BE2C (cell line): ENCODE measurements around the gene RNF39. TPM values are rescaled to one million over a fixed set of nuclear protein-coding genes. Genes with fewer than 3 reads are reported as not detected.
"Not testable (repeated sequence)": the region's sequence is repeated elsewhere in the genome, so short reads cannot be mapped to it uniquely, and the experiment has no call there.

ENCODE experiments used
- DNase-seq: peaks from one replicate; pipeline ENCODE4 v3.0.0-alpha.2; 2020
- H3K27me3 ChIP-seq: fragments of 250-450 bp; sonication (Bioruptor Pico); 2 replicates; pipeline ENCODE4 v1.5.1; 2020; ENCODE audit warnings: mild to moderate bottlenecking
- H3K36me3 ChIP-seq: fragments of 250-450 bp; sonication (Bioruptor Pico); 2 replicates; pipeline ENCODE4 v1.5.1; 2020; ENCODE audit warnings: mild to moderate bottlenecking
- H3K4me1 ChIP-seq: fragments of 250-450 bp; sonication (Bioruptor Pico); 2 replicates; pipeline ENCODE4 v1.5.1; 2020
- H3K4me3 ChIP-seq: 2 replicates; pipeline ENCODE4 v1.5.1; 2011; ENCODE audit warnings: low read depth, low read length
- H3K9me3 ChIP-seq: fragments of 250-450 bp; sonication (Bioruptor Pico); 2 replicates; pipeline ENCODE4 v1.5.1; 2020
- polyA plus RNA-seq: library from polyadenylated mRNA; unstranded; fragments of >200 nt; gene quantifications from one replicate; pipeline ENCODE4 v1.2.1, GENCODE V29; 2012; ENCODE audit warnings: low read depth, missing spikeins; ENCODE audit not compliant: insufficient read length, insufficient read depth
- TF ChIP-seq, protein P1 (sequence below): IDR thresholded peaks from 2 replicates; pipeline ENCODE4 v1.5.1; 2012; ENCODE audit warnings: mild to moderate bottlenecking, low read depth, low read length

The RNF39 gene, protein sequence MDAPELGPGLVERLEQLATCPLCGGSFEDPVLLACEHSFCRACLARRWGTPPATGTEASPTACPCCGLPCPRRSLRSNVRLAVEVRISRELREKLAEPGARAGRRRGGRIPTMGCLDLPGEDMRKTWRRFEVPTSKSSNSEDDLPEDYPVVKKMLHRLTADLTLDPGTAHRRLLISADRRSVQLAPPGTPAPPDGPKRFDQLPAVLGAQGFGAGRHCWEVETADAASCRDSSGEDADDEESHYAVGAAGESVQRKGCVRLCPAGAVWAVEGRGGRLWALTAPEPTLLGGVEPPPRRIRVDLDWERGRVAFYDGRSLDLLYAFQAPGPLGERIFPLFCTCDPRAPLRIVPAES
- 11.4 TPM for polyA plus RNA-seq

DNA sequence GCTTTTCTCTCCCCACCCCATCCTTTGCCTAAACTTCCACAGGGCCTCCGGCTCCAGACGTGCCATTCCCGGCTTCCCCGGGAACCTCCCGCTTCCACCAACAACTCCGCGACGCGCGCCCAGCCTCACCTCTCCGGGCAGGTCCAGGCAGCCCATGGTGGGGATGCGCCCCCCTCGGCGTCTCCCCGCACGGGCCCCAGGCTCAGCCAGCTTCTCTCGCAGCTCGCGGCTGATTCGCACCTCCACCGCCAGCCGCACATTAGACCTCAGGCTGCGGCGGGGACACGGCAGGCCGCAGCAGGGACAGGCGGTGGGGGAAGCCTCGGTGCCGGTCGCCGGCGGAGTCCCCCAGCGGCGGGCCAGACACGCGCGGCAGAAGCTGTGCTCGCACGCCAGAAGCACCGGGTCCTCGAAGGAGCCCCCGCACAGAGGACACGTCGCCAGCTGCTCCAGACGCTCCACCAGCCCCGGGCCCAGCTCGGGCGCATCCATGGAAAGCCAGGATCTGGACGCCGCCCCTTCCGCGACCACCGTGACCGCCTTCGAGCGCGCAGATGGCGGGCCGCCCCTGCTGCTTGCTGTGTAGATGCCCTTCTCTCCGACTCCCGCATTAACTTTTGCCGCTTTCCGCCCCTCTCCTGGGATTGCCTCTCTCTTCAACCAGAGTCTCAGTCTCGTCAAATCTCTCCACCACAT lies at the start of gene RNF39:
Gene RNF39 (minus strand): TSS at position 676 of the 696 bp plus-strand sequence. CDS start 184 bp downstream, at position 492.
- DNase-seq: no peak
- Histone ChIP-seq H3K9me3 (no peaks in the 10 kb centered on the region), H3K27me3 (peaks cover 60% of the 10 kb centered on the region), H3K4me3 (no peak within 1 kb of the TSS), H3K4me1 (no peaks in the 10 kb centered on the region), H3K36me3 (no peaks in the 10 kb centered on the region; the same call in 1 of the 2 replicates)
- TF ChIP-seq, protein P1, sequence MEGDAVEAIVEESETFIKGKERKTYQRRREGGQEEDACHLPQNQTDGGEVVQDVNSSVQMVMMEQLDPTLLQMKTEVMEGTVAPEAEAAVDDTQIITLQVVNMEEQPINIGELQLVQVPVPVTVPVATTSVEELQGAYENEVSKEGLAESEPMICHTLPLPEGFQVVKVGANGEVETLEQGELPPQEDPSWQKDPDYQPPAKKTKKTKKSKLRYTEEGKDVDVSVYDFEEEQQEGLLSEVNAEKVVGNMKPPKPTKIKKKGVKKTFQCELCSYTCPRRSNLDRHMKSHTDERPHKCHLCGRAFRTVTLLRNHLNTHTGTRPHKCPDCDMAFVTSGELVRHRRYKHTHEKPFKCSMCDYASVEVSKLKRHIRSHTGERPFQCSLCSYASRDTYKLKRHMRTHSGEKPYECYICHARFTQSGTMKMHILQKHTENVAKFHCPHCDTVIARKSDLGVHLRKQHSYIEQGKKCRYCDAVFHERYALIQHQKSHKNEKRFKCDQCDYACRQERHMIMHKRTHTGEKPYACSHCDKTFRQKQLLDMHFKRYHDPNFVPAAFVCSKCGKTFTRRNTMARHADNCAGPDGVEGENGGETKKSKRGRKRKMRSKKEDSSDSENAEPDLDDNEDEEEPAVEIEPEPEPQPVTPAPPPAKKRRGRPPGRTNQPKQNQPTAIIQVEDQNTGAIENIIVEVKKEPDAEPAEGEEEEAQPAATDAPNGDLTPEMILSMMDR: no peak

DNA sequence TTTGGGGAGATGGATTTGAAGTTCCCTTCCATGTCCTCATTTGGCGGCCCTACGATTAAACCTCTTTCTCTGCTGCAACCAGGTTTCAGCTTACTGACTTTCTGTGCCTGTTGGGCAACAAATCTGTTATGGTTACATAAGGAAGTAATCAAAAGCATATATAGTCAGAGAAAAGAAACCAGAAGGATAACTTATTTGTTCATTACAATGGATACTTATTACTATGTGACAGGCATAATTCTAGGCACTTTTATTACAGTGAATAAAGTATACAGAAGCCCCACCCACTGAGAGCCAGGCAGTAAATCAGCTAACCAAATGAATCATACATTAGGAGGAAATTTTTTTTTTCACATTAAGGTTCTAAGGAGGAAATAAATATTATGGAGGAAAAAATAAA lies 46.9 kb upstream of the RNF39 start:
- Histone ChIP-seq H3K4me1 (no peaks in the 10 kb centered on the region), H3K36me3 (no peaks in the 10 kb centered on the region), H3K27me3 (peaks cover 28% of the 10 kb centered on the region), H3K9me3 (no peaks in the 10 kb centered on the region), H3K4me3 (no peak overlapping the region)
- DNase-seq: no peak
- TF ChIP-seq, protein P1: no peak

DNA sequence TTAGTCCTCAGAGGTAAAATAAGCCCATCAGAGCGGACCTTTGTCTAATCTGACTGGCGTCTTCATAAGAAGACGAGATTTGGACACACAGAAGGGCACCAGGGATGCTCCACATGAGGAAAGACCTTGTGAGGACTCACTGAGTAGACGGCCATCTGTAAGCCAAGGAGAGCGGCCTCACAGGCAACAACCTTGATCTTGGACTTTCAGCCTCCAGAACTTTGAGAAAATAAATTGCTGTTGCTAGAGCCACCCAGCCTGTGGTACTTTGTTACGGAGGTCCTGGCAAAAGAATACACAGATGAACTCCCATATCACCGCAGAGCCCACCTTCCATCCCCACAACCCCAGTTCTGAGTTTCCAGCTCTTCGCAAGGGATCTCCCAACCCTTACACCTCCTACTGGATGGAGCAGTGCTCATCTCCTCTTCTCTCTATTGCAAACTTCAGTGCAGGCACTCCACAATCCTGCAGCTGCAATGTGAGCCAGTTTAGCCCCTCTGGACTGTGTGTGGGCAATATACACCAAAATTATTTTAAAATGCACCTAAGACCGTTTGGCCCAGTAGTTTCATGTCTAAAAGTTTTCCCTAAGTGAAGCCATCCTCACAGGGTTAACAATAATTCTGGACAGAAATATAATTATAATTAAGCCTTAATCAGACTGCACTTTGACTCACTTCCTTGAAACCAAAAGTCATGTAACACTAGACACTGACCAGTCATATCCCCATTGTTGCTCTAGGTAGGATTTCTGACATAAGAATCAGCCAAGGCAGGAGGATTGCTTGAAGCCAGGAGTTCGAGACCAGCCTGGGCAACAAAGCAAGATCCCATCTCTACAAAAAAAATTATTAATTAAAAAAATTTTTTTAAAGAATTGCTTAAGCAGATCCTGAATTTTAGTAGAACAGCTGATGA lies 46.1 kb upstream of the RNF39 start:
- H3K4me1 ChIP-seq: no peaks in the 10 kb centered on the region
- TF ChIP-seq, protein P1: no peak
- no peaks in the 10 kb centered on the region for H3K9me3 ChIP-seq
- H3K36me3 ChIP-seq: no peaks in the 10 kb centered on the region
- no peak overlapping the region for H3K4me3 ChIP-seq
- no peak for DNase-seq
- peaks cover 20% of the 10 kb centered on the region for H3K27me3 ChIP-seq

DNA sequence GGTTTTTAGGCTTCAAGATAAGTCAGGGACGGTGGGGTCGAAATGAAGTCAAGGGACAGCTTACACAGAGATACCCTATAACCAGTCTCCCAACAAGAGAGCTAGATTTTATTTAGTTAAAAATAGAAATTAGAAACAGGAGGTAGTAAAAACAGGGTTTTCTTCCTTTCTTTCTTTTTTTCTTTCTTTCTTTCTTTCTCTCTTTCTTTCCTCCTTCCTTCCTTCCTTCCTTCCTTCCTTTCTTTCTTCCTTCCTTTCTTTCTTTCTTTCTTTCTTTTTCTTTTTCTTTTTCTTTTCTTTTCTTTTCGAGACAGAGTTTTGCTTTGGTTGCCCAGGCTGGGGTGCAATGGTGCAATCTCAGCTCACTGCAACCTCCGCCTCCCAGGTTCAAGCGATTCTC lies 43.1 kb upstream of the RNF39 start:
- H3K4me1 ChIP-seq, H3K4me3 ChIP-seq, H3K9me3 ChIP-seq, H3K36me3 ChIP-seq, DNase-seq: not testable (repeated sequence)
- H3K27me3 ChIP-seq: peaks cover 11% of the 10 kb centered on the region

DNA sequence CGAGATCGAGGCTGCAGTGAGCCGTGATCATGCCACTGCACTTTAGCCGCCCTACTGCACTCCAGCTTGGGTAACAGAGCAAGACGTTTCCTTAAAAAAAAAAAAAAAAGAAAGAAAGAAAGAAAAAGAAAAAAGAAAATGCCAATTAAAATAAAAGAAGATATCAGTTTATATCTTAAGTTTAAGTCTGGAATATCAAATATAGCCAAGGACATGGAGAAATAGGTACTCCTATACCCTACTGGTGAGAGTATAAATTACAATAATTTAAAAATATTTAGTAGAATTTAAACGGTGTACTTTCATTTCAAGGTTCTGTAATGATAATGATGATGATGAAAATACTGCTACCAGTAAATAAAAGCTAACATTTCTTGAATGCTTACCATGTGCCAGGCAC lies 41.2 kb upstream of the RNF39 start:
- Histone ChIP-seq H3K4me1 (no peaks in the 10 kb centered on the region), H3K27me3 (peaks cover 31% of the 10 kb centered on the region), H3K36me3 (no peaks in the 10 kb centered on the region), H3K9me3 (no peaks in the 10 kb centered on the region), H3K4me3 (no peak overlapping the region)
- DNase-seq: no peak
- TF ChIP-seq, protein P1: no peak

DNA sequence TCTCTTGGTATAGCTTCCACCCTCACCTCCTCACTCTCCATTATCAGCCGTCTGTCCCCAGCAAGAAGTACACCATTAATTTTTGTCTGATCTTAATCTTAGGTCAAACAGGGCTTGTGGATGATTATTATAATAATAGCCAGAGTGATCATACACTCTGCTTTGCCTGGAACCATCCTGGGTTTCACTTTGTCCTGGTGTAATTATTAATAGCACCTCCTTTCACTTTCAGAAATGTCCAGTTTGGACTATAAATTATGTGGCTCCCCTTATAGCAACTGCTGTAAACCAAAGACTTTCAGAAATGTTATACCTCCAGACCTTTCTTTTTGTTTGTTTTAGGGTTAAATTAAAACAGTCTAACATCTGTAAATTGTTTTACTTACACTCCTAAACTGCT lies 38.3 kb upstream of the RNF39 start:
- H3K9me3 ChIP-seq: no peaks in the 10 kb centered on the region

More for the DNA sequence above, 38.3 kb upstream of the RNF39 start:
- TF ChIP-seq, protein P1: no peak
- DNase-seq: no peak
- no peaks in the 10 kb centered on the region for H3K4me1 ChIP-seq
- no peak overlapping the region for H3K4me3 ChIP-seq
- peaks cover 43% of the 10 kb centered on the region for H3K27me3 ChIP-seq
- no peaks in the 10 kb centered on the region for H3K36me3 ChIP-seq
